Suppressor macrophage treated with lipopolysaccharide for 4 hours (primary cell): ENCODE data around the gene ITPK1.

ENCODE experiments used
- DNase-seq: peaks from one replicate; pipeline ENCODE4 v3.0.0-alpha.2; 2020

Gene ITPK1

DNA sequence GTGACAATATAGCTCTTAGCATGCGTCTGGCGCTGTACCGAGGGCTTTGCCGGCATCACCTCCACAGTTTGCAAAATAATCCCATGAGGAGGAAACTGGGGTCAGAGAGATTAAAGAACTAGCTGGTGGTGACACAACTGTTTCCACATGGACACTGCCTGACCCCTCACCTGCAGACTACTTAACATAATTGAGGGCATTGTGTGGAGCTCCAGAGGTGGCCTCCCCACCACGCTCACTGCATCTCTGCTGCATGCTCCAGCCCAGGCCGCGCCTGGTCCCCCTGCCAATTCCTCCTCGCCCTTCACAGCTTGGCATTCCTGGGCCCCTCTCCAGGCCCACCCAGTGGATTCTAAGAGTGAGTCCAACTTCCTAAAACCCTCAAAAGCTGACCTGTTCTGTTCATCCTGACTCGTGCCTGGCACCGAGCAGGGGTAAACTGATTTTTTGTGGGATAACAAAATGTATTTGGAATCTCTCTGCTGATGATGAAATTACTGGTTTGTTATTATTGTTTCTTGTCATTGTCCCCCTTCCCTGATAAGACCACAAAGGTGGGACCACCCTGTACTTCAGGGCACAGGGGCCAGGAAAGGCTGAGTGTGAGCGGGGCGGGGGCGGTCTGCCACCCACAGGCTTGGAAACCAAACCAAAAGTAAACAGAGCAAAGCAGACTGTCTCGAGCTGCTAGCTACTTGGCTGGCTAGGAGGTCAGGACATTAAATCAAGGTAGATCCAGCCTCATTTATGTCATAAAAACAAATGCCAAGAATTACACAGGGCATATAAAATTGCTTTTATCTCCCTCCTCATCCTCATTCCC, 152.2 kb downstream of the ITPK1 start:
- DNase-seq: no peak

DNA sequence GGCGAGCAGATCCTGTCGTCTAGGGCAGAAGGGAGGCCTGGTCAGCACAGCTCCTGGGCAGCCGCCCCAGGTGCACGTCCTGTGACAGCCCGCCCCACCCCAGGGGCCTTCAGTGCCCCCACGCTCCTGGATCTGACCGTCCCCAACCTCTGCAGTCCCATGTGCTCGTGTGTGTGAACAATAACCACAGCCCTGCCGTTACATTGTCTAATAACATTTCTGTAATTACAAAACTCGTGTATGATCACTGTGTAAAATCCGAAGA, 153.0 kb downstream of the ITPK1 start:
- DNase-seq: no peak

DNA sequence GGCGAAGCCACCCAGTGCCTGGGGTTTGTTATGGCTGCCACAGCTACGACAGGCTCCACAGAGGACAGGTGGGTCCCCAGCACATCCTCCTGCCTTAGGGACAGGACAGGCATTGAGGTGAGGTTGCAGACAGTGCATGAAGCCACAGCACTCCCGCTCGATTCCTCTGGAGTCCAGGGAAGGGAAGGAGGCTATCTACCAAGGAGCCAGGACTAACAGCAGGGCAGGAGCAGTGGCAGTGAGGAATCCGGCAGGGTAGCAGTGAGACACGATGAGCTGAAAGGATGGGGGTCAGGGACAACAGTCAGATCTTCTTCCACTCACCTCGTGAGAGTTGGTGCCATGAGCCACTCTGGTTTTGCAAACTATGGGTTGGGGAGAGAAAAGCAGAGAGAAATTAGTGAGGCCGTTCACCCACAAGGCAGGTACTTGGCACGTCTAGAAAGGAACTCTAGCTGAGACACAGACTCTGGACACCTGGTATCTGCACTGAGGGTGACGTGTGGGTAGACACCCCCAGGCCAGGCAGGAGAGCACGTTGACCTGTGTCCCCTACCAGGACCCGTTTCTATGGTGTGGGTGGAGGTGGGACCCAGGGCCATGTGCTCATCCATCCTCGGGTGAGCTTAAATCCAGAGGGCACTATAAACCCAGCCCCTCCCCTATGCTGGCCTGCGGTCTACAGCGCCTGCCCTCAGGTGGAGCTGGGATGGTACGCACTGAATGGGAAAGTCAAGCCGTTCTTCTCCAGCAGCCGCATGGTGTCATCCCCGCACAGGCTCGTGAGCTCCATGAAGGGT, 153.5 kb downstream of the ITPK1 start:
- DNase-seq: no peak

DNA sequence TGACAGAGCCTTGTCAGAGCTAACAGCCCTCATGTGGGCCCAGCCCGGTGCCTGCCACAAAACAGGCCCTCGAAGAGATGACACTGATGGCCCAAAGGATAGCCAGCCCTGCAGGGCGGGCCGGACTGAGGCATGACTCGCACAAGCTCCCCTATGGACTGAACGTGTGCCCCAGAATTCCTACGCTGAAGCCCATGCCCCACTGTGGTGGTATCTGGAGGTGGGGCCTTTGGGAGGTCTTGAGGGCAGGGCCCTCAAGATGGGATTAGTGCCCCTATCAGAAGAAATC, 154.2 kb downstream of the ITPK1 start:
- no peak for DNase-seq

DNA sequence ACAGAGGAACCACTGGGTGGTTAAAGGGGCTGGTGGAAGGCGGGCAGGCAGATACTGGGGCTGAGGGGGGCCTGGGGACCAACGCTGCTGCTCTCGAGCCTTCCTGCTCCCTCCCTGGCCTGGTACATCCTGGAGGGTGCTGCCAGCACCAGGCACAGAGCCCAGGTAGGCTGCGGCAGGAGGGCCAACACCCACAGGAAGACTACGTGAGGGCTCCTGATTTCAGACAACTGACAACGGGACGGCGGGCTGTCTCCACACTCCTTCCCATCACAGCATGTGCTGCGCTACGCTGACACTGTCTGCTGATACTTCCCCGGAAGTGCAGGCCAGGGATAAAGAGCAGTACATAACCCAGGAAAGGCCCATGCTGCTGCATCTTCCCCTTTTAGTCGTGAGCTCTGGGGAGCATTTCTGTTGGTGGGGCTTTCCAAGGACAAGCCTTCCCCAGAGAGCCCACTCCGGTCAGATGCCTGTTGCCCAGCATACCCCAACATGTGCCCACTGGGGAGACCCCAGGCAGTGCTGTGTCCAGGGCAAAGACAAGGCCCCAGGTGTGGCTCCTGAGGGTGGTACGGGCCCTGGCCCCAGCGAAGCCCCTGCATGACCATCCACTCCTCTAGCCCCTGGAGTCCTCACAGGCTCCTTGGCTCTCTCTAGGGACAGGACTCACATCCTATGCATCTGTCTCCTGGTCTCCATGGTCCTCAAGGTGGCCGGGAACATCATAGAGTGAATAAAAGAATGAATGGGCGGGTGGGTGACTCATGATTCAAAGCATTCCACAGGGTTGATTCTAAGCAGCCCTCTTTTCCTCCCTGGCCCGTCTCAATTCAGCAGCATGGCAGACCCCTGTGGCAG, 154.8 kb downstream of the ITPK1 start:
- DNase-seq: no peak

DNA sequence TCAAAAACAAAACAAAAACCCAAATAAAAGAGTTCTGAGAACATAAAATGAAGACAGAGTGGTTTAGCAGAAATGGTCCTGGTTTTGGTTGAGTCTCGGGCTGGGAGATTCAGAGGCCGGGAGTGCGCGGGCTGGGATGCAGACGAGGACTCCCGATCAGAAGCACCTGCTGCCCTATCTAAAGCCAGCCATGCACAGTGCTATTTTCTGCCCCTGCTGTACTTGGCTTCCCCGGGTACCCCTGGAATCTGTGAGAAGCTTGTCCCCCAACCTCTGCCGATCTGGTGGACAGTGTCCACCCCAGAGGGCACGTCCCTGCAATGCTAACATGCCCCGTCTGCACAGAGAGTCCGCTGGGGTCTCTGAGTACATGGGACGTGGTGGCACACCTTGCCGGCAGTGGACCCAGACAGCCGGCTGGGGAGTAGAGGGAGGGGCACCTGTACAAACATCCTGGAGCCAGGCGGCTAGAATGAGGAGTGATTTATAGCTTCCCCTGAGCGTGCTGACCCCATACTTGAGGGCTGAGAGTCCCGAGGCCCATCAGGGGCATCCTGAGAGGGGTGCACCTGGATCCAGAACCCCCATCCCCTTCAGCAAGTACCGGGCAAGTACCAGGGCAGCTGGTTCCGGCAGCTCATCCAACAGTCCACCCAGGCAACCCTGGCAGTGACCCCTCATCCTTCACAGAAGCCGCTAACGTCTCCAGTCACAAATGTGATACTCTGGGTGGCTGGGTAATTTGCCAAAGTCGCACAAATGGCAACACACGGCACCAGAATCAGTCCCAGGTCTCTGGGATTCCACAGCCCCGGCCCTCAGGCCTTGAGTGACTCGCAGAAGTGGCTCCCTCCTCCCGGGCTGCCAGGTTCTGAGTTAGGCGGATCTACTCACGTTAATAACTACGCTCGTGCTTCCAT, 155.7 kb downstream of the ITPK1 start:
- DNase-seq: no peak

DNA sequence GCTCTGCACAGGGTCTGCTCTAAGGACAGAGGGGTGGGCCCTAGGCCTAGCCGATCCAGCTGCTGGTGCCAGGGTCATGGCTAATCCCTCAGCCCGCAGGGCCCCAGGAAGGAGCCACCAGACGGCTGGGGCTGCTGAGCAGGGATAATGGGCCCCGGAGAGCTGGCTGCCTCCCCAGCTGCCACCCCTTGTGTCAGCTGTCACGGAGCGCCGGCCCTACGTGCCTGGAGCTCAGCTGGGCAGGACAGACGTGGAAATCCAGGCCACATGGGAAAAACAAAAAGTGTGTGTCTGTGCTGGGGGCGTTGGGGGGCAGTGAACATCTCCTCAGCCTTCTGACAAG, 156.6 kb downstream of the ITPK1 start:
- DNase-seq: no peak

DNA sequence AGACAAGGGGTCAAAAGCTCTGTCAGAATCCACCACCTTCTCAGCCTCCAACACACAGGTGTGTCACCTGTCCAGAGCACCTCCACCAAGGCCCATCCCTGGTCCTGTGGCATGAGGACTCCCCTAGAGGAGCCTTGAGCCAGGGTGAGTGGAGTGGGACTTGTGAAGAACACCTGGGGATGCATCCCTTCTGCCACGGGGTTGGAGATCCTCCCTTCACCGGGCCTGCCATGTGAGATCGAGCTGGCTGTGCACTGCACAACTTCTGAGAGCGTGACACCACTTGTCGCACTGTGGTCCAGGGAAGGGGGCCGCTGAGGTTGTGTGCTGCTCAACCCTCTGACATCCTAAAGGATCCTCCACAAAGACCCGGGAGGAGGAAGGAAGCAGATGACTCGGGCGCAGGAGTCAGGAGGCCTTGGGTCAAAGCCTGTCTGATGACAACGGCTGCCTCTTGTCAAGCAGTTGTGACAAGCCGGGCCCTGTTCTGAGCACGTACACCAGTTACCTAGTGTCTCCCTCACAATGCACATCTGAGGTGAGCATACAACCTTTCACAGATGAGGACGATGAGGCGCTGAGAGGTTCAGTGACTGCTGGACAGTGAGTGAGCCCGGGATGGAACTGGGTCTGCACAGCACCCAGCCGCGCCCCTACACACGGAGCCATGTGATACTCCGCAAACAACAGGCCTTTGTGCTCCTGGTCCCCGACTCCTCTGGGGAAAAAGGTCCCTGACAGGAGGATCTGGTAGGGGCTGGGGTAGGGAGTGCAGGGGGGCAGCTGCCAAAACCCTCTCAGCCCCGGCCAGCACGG, 157.1 kb downstream of the ITPK1 start:
- DNase-seq: no peak

DNA sequence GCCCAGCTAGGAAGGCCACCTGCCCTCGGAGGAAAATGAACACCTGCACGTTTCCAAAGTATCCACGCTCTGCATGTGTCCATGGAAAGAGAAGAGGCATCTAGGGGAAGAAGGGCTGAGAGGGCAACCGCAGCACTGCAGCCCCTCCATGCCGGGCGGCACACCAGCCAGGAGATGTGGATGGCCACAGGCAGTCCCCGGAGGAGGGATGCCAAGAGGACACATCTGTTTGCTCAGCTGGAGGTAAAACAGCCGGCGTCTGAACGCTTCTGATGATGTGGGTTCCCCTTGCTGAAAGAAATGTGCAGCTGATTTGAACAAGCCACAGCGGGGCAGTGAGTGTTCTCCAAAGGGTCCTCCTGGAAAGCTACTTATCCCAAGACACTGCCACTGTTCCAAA, 158.8 kb downstream of the ITPK1 start:
- no peak for DNase-seq

DNA sequence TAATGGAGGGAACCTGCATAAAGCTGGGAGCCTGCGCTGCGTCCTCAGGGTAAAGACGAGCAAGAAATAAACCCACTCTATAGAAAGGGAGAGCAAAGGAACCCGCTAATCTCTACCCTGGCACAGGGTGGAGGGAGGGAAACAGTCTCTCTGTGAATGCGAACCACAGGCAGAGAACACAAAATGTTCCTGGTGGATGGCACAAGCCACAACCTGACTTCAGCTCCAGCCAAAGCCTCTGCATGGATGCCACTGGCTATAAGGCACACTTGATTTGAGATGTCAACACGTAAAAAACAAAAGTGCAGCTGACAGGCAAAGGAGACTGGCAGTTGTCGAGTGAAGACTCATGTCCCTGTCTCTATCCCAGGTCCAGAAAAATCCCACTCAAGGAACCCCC, 160.3 kb downstream of the ITPK1 start:
- no peak for DNase-seq

DNA sequence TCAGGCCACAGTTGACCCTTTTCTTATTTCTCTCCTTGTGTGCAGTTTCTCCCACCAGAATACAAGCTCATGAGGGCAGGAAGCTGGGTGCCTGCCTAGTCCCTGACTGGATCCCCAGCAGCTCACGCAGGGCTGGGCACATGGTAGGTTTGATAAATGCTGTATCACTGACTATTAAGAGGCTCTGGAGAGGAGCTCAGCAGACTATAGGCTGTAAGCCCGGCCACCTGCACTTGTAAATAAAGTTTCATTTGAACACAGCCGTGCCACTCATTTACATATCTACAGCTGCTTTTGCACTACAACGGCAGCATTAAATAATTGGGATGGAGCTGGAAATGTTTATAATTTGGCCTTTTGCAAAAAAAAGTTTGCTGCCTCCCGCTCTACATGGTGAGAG, 160.8 kb downstream of the ITPK1 start:
- DNase-seq: no peak

DNA sequence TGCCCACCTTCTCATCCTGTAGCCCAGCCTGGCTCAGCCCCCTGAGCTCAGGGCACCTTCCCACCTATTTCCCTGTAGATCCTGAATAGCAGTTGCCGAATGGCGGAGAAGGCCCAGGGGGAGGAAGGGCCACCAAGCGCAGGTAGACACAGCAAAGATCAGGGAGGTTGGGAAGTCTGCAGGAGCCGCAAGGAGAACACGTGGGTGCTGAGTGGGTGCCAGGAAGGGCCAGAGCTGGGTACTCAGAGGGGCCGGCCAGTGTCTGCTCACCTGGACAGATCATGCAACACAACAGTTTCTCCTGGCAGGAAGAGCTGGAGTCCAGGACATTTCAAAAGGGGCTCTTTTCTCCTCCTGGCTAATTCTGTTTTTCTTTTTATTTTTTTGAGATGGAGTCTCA, 162.2 kb downstream of the ITPK1 start:
- DNase-seq: no peak

DNA sequence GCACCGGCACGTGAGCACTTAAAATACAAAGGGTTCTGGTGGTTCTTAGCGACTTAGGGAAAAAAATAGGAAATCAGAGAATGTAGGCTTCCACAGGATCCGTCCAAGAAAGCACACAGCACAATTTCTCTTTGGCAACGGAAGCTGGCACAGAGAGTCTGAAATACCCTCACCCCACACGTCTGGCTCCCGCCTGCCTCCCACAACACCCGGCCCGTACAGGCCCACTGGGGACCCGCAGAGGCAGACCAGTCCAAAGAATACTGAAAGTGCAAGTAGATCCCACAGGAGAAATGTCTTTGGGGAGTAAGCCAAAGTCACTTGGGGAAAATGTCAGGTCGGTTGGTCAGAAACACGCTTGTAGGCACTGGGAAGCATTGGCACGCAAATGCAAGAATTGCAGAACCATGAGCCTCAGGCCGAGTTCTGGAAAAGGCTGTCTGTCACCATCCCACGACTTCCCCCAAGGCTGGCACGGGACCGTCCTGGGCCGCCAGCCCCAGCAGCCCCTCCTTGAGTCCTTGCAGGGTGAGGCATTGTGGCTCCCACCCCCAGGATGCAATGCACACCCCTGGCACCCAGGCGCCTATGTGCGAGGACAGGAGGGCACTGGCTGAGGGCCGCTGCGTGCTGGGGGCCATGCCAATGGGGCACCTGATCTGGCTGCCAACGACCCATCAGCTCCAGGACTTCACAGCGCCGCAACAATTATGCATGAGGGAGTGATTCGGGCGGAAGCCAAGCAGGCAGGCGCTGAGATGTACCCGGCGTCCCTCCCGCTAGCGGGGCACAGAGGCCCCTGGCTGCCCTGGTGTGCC, 163.0 kb downstream of the ITPK1 start:
- DNase-seq: peak; percentile 21

DNA sequence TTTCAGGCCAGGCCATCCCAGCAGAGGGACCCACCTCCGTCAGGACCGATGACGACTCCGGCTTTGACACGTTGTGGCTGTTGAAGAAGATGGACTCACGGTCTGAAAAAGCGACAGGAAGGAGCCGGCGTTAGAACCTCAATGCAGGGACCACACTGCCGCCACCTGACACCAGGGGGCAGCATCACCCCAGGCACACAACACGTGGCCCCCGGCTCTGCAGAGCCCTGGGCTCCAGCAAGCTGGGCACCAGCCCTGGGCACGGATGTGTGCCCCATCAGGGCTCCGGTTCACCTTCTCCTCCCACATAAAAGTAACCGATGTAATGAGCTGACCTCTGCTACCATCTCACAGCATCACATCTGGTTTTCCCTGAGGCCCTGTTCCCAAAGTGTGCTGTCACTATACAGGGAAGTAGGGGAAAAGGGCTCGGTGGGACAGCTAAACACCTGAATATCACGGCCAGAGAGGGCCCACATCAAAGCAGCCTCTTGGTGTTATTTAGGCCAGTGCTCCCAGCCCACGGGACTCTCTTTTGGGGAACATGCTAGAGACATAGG, 163.7 kb downstream of the ITPK1 start:
- peak; percentile 83 for DNase-seq

DNA sequence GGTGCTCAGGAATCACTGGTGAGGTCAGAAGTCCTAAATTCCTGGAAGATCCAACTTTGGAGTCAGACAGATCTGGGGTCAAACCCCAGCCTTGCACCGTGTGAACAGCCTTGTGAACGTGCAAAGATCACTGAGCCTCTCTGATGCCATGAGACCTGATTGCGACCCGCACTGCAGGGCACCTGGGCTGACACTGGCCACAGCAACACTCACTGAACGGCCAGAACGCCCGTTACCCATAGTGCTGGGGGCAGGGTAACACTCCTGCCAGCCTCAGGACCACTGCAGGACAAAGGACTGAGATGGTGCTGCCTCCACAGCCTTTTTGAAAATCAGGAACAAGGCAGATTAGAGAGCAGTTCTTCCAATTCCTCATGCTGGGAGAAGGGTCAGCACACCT, 164.5 kb downstream of the ITPK1 start:
- no peak for DNase-seq

DNA sequence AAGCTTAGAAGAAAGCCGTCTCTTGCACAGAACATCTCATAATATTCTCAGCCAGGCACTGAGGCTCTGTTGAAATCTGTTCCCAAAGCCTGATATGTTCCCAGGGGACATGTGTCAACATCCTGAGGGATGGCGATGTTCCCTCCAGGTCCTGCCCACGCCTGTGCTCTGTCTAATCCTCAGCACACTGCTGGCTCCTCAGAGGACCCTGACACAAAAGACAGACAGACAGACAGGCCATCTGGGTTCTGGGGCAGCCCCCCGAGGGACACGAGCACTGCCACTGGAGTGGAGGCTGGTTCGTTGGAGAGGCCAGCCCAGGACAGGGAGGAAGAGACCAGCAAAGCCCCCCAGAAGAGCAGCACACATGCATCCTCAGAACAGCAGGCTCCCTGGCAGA, 165.0 kb downstream of the ITPK1 start:
- no peak for DNase-seq

DNA sequence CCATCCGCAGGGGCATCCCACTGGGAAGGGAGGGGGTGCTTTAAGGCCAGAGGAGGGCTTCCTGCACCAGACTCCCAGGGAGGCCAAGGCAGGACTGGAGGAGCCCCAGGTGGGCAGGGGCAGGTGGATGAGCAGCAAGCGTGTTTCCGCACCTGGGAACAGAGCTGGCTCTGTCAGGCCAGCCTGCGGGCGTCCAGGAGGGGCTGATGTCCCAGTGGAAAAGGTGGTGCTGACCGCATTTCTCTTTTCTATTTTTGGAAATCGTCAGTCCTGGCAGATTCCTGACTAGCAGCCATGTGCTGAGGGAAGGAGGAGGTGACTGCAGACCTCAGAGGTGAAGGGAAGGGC, 165.6 kb downstream of the ITPK1 start:
- DNase-seq: no peak

DNA sequence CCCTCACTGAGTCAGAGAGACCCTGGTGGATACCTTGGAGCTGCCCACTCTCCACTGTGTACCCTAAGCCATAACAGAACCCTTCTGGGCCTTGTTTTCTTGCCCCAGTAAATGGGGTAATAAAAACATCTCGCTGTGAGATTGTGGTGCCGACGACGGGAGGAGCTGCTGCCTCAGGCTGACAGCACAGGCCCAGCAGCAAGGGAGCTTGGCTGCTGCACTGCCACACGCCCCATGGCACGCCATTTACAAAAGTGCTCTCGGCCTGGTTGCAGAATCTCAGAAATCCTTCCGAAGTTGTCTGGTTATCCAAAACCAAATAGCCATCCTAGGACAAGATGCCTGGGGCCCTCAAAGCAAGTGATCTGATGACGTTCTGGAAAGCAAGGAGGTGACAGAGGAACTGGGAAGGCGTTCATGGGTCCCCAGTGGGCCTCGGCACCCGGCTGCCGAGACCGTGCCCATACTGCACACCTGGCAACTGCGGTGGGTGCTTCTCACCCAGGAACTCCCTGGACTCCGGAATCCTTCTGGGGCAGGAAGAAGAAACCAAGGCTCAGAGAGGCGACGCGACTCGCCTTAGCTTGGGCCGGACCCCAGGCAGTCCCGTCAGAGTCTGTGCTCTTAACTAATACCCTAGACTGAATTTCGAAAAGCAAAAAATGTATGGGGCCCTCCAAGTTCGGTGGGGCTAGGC, 166.1 kb downstream of the ITPK1 start:
- DNase-seq: no peak

DNA sequence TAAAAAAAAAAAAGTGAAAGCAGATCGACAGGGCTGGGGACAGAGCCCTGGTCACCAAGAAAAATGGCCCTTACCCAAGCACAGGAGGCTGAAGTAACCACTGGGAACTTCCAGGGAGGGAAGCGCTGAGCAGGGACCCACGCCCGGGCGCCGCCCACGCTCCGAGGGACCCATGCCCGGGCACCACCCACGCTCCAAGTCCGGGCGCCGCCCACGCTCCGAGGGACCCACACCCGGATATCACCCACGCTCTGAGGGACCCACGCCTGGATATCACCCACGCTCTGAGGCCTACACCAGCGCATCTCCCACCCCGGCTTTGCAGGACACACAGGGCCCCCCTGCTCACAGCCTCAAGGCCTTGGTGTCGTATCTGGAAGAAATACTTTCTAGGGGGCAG, 167.1 kb downstream of the ITPK1 start:
- DNase-seq: no peak

DNA sequence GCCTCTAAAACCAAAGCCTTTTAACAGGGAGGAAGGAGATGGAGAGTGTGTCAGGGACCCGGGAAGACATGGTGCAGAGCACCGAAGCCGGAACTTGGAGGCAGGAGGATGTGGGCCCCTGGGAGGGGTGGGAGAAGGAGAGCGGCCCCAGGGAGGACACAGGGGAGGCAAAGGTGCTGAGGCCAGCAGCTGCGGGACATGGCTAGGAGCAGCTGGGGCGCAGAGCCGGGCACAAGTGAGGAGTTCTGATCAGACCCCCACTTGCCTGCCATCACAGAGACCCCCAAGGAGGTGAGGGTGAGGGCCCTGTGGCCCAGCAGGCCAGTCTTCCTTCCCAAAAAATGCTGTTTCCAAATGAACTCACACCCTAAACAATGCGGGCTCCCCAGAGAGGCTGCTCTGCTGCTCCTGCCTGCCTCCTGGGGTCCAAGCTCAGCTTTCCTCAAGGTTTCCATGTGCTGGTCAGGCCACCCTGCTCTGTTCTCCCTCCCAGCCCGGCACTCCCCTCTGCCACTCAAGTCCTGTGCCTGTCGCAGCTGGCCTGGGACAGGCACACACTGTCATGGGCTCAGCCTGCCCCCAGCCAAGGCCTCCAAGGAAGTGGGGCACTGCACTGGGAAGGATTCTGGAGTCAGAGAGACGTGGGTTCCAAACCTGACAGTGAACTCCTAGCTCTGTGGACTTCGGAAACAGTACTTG, 168.7 kb downstream of the ITPK1 start:
- no peak for DNase-seq
